Fibroblast of the conjunctiva (primary cell): Measurements from ENCODE around the gene ARHGAP30.

ENCODE experiments used
- DNase-seq: peaks from one replicate; pipeline ENCODE4 v3.0.0-alpha.2; 2010; ENCODE audit warnings: low read depth

The ARHGAP30 gene

DNA sequence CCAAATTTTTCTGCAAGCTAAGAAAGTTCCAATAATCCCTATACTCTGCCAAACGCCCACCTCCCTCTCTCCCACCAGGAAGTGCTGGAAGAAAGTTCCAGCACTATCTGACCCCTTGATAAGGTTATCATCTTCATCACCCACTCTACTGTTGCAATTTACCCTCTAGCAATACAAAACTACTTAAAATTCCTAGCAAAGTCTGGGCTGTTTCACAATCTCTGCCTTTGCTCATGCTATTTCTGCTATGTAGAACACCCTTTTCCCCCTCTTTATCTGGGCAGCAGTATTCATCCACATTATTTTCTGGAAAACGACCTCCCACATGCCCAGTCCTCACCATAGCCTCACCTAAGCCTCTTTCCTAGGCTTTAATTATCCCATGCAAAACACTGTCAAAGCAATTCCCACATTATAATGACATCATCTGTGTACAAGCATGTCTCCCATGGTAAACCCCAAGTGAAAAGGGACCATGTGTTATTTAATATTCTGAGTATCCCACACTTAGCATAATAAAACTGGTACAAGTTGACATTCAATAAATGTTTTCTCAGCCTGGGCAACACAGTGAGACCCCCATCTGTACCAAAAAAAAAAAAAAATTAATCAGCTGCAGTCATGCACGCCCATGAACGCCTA, 60.7 kb downstream of the ARHGAP30 start:
- no peak for DNase-seq

DNA sequence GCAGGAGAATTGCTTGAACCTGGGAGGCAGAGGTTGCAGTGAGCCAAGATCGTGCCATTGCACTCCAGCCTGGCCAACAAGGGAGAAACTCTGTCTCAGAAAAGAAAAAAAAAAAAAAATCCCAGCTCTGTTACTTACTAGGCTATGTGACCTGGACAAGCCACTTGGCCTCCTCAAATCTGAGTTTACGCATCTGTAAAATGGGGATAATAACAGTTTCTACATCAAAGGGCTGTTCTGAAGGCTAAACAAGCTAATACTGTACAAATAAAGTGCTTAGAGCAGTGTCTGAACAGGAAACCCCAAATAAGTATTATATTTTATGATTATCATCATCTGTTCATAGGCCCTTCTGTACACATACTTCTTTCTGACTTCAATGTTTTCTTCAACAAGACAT, 62.3 kb downstream of the ARHGAP30 start:
- DNase-seq = no peak

DNA sequence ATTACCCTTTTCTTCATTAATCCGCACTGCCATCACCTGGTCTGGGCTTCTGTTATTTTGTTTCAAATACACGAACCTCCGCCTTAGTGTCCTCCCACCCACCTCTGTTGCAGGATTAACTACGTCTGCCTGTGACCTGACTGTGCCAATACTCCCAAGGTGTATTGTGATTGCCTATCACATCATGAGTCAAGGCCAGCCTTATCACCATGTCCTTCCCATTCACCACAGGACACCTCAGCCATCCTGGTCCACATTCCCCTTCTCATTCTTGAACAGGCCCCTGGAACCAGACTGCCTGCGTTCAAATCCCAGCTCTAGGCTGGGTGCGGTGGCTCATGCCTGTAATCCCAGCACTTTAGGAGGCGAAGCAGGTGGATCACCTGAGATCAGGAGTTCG, 63.1 kb downstream of the ARHGAP30 start:
- DNase-seq = no peak

DNA sequence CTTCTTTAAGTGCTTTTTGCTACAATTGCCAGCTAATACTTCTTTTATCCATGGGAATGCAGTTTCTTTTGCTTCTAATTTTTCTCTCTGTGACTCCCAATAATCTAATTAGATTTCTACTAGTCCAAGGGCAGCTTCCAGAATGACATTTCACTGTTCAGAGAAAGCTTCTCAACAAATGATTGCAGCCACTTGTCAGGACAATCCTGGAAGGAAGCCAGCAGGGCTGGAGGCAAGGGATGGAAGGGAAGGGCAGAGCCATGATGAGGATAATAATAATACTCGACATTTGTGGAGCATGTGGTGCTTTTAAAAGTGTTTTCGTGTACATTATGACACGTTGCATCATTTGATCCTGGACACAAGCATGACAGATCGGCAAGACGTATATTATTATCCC, 68.2 kb downstream of the ARHGAP30 start:
- DNase-seq = no peak

DNA sequence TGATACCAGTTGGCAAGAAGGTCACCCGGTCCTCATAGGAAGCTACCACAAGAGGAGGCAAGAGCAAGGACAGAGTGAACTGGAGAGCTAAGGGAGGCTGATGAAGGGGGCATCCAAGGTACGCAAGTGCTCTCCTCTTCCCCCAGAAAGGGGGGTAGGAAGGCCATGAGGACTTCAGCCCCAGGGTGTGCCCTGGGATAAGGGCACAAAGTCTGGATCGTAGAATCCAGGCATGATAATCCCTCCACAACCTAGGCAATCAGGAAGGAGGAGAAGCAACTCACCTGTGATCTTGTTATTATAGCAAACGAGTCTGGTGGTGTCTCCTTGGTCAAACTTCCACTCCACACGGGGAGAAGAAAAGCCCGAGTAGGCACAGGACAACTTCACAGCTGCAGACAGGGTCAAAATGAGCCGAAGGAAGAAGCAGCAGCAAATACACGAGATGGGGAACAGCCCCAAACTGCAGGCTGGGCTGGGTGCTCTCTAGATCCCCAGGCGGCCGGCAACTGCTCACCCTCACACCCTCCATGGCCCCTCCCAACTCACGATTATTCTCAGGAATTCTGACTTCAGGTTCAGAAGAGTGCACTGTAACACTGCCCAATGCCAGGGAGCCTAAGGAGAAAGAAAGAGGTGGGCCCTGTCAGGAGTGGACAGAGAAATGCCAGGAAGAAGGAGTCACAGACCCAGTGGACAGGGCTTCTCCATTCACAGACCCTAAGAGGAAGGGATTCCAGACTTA, 68.8 kb downstream of the ARHGAP30 start:
- DNase-seq = no peak

DNA sequence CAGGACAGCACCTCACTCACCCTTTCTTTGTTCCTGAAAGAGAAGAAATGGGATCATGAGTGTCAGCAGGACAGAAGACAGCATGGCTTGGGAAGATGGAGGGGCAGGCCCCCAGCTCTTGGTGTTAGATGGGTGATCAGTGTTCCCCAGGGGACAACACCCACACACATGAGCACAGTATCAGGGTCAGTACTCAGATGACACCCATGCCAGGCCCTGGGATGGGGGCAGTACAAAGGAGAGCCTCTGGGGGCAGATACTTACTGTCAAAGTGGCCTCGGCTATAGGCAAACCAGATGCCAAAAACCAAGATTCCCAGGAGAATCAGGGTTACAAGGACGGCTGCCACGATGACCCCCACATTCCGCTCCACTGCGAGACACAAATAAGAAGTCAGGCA, 70.3 kb downstream of the ARHGAP30 start:
- no peak for DNase-seq

DNA sequence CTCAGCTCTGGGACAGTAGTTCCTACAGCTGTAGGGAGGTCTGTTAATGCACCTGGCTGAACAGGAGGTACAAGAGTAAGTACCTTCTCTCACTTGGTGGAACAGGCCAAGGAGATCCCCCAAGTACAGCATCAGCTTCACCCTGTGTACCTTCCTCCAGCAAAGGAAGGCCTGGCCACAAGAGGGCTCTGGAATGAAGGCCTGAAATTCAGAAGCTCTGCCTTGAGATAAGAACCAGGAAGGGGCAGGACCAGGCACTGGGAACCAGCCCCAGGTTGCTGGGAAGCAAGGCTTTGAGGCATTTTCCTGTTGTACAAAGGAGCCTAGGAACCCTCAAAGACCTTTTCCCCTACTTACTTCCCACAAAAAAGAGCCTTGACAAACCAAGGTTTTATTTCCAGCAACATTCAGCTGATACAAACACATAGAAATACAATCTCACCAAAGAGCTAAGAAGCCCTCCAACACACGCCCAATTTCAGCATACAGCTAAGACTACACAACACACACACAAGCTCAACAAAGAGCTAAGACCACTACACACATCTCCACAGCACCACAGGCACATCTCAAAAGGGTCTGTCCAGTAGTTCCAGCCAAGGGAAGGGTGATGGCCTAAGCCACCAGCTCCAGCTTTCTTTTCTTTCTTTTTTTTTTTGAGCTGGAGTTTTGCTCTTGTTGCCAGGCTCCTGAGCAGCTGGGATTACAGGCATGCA, 72.2 kb downstream of the ARHGAP30 start:
- DNase-seq = peak; percentile 37
